Adrenal gland (tissue), 5 donors: ENCODE measurements around the gene NSD1.

Source experiments
- POLR2A ChIP-seq, 2 donors: fragments of 450-650 bp; IDR thresholded peaks; one replicate each; pipeline ENCODE4 v1.6.1; 2017; ENCODE audit warnings: antibody characterized with exemption in 2 of 2, mild to moderate bottlenecking in 2 of 2, moderate library complexity in 1 of 2
- TF ChIP-seq, protein P1 (sequence below), 6 experiments: fragments of 450-650 bp in 4 of 6; fragments of 200-600 bp in 2 of 6; sonication (generic) in 1 of 6; IDR thresholded peaks; 1 replicate in 5 of 6; 2 replicates in 1 of 6; pipeline versions ENCODE4 v1.5.1 to v1.8.0; 2016 to 2021; ENCODE audit warnings: antibody characterized with exemption in 6 of 6, mild to moderate bottlenecking in 2 of 6, moderate library complexity in 1 of 6
- donor health status: DM: no; HTN: no; CAD: no.

- TF ChIP-seq, protein P1, sequence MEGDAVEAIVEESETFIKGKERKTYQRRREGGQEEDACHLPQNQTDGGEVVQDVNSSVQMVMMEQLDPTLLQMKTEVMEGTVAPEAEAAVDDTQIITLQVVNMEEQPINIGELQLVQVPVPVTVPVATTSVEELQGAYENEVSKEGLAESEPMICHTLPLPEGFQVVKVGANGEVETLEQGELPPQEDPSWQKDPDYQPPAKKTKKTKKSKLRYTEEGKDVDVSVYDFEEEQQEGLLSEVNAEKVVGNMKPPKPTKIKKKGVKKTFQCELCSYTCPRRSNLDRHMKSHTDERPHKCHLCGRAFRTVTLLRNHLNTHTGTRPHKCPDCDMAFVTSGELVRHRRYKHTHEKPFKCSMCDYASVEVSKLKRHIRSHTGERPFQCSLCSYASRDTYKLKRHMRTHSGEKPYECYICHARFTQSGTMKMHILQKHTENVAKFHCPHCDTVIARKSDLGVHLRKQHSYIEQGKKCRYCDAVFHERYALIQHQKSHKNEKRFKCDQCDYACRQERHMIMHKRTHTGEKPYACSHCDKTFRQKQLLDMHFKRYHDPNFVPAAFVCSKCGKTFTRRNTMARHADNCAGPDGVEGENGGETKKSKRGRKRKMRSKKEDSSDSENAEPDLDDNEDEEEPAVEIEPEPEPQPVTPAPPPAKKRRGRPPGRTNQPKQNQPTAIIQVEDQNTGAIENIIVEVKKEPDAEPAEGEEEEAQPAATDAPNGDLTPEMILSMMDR (IDR thresholded peaks at IDR 0.05), result no peak
- TF ChIP-seq POLR2A (IDR thresholded peaks at IDR 0.05), result no peak
These were observed 93.3 kb downstream of the NSD1 start for GRCh38 chr5:177226860-177227259.
